ENCODE measurements around the gene PEAR1.
"Not testable (repeated sequence)": the region's sequence is repeated elsewhere in the genome, so short reads cannot be mapped to it uniquely, and the experiment has no call there.

The PEAR1 gene

GRCh38 chr1:156923670-156924477 is 30.4 kb downstream of the PEAR1 start:
- DNase-seq: no peak

GRCh38 chr1:156924478-156925153 is 31.1 kb downstream of the PEAR1 start:
- no peak for DNase-seq

- no peak for DNase-seq
These were observed 31.9 kb downstream of the PEAR1 start for GRCh38 chr1:156925154-156926010.

- peak; percentile 27 for DNase-seq
These were observed 32.7 kb downstream of the PEAR1 start for GRCh38 chr1:156926175-156926574.

GRCh38 chr1:156926695-156927094 is 33.2 kb downstream of the PEAR1 start:
- not testable (repeated sequence) for DNase-seq

- DNase-seq: peak; percentile 70
These were observed 33.9 kb downstream of the PEAR1 start for GRCh38 chr1:156927215-156928042.

GRCh38 chr1:156928043-156928602 is 34.6 kb downstream of the PEAR1 start:
- no peak for DNase-seq

GRCh38 chr1:156929596-156930238 is 36.2 kb downstream of the PEAR1 start:
- no peak for DNase-seq

- no peak for DNase-seq
These were observed 37.0 kb downstream of the PEAR1 start for GRCh38 chr1:156930483-156930882.

GRCh38 chr1:156931211-156931952 is 37.9 kb downstream of the PEAR1 start:
- DNase-seq: no peak

GRCh38 chr1:156931974-156932710 is 38.6 kb downstream of the PEAR1 start:
- DNase-seq: no peak

- DNase-seq: no peak
These were observed 39.6 kb downstream of the PEAR1 start for GRCh38 chr1:156933136-156933535.

GRCh38 chr1:156935505-156936128 is 42.1 kb downstream of the PEAR1 start:
- no peak for DNase-seq

GRCh38 chr1:156936191-156936590 is 42.7 kb downstream of the PEAR1 start:
- DNase-seq: no peak

GRCh38 chr1:156936721-156937220 is 43.3 kb downstream of the PEAR1 start:
- no peak for DNase-seq

- DNase-seq: no peak
These were observed 44.4 kb downstream of the PEAR1 start for GRCh38 chr1:156937883-156938282.

- no peak for DNase-seq
These were observed 45.3 kb downstream of the PEAR1 start for GRCh38 chr1:156938813-156939212.

GRCh38 chr1:156939786-156940334 is 46.3 kb downstream of the PEAR1 start:
- no peak for DNase-seq

GRCh38 chr1:156941675-156942074 is 48.2 kb downstream of the PEAR1 start:
- no peak for DNase-seq

Measured in activated naive CD4-positive, alpha-beta T cell treated with Interleukin-2 at 50 U/mL for 16 hours (primary cell).